T-cell (primary cell): ENCODE results near the gene TPRA1. TPM values are rescaled to one million over a fixed set of nuclear protein-coding genes. Genes with fewer than 3 reads are reported as not detected.

Source experiments
- ATAC-seq, 4 experiments: fragments of 200-7000 bp in 3 of 4; fragments of 150-1000 bp in 1 of 4; cut with Tn5 transposase; replicated peaks in 1 of 4; 1 replicate in 3 of 4; 2 replicates in 1 of 4; pipeline ENCODE4 v1.10.0; 2021; ENCODE audit warnings: moderate library complexity in 3 of 4, mild to moderate bottlenecking in 2 of 4, moderate number of reproducible peaks in 1 of 4
- CTCF ChIA-PET, 2 donors: fragments of 300-600 bp; sonication (Branson Sonifier 250); formaldehyde crosslinking; loops; one replicate each; lab custom pipeline; 2022; ENCODE audit warnings: antibody characterized with exemption in 2 of 2; lab: Charles Lee
- POLR2A ChIA-PET, 2 donors: fragments of 300-600 bp; sonication (Branson Sonifier 250); formaldehyde crosslinking; loops; one replicate each; lab custom pipeline; 2022; ENCODE audit warnings: antibody characterized with exemption in 2 of 2; lab: Charles Lee
- DNase-seq, 35 experiments: peaks; one replicate each; pipeline versions ENCODE4 v3.0.0 to v3.0.0-alpha.2; 2013 to 2023
- H3K27ac ChIP-seq: one replicate; pipeline ENCODE4 v1.5.1; 2013; ENCODE audit warnings: low read length
- H3K27me3 ChIP-seq, 2 experiments: replicated peaks in 1 of 2; 1 replicate in 1 of 2; 2 replicates in 1 of 2; pipeline versions ENCODE4 v1.6.1 to v1.7.0; 2013; ENCODE audit warnings: low read length in 1 of 2, mixed read lengths in 1 of 2; ENCODE audit not compliant: control insufficient read depth in 2 of 2, insufficient read depth in 2 of 2; ENCODE audit errors: extremely low read depth in 1 of 2
- H3K36me3 ChIP-seq, 2 donors: 1 replicate in 1 of 2; 2 replicates in 1 of 2; pipeline versions ENCODE4 v1.6.1 to v1.7.0; 2013; ENCODE audit warnings: low read length in 1 of 2; ENCODE audit not compliant: control insufficient read depth in 2 of 2, insufficient read depth in 1 of 2; ENCODE audit errors: extremely low read depth in 1 of 2
- H3K4me1 ChIP-seq, 2 experiments: 1 replicate in 1 of 2; 2 replicates in 1 of 2; pipeline versions ENCODE4 v1.6.1 to v1.7.0; 2013; ENCODE audit warnings: low read length in 2 of 2, mixed read lengths in 1 of 2; ENCODE audit not compliant: insufficient read depth in 2 of 2, control insufficient read depth in 1 of 2; ENCODE audit errors: extremely low read depth in 1 of 2
- H3K4me3 ChIP-seq, 2 donors: 1 replicate in 1 of 2; 2 replicates in 1 of 2; pipeline versions ENCODE4 v1.5.1 to v1.7.0; 2013; ENCODE audit warnings: mild to moderate bottlenecking in 2 of 2, low read length in 1 of 2, moderate library complexity in 1 of 2; ENCODE audit not compliant: control insufficient read depth in 1 of 2; ENCODE audit errors: extremely low read depth in 1 of 2
- H3K9me3 ChIP-seq: 2 replicates; pipeline ENCODE4 v1.7.0; 2013
- H3K27ac Mint-ChIP-seq, 2 donors: one replicate each; pipeline ENCODE4 v1.8.0; 2020 to 2021; ENCODE audit warnings: mild to moderate bottlenecking in 2 of 2, mixed read lengths in 2 of 2
- H3K27me3 Mint-ChIP-seq, 2 donors: one replicate each; pipeline ENCODE4 v1.8.0; 2021 to 2022; ENCODE audit warnings: mixed read lengths in 2 of 2
- H3K36me3 Mint-ChIP-seq: one replicate; pipeline ENCODE4 v1.8.0; 2021; ENCODE audit warnings: mixed read lengths
- H3K4me1 Mint-ChIP-seq, 3 donors: one replicate each; pipeline ENCODE4 v1.8.0; 2020 to 2022; ENCODE audit warnings: mixed read lengths in 3 of 3, mild to moderate bottlenecking in 1 of 3
- H3K4me3 Mint-ChIP-seq, 3 donors: one replicate each; pipeline ENCODE4 v1.8.0; 2020 to 2022; ENCODE audit warnings: mild to moderate bottlenecking in 3 of 3, mixed read lengths in 3 of 3, moderate library complexity in 3 of 3
- H3K9me3 Mint-ChIP-seq, 3 donors: one replicate each; pipeline ENCODE4 v1.8.0; 2020 to 2022; ENCODE audit warnings: mixed read lengths in 3 of 3
- WGBS: methylation state at CpG from one replicate; pipeline ENCODE4 v1.1.5; 2013; ENCODE audit warnings: missing lambda C conversion rate; ENCODE audit not compliant: insufficient coverage; 5-methylcytosine and 5-hydroxymethylcytosine counted together
- total RNA-seq, 35 experiments: library from RNA in 6 of 35; stranded (reverse) in 6 of 35; fragments of 120-200 nt in 1 of 35; gene quantifications; one replicate each; pipeline versions ENCODE4 v1.2.1 to v1.2.4 and lab custom pipeline; 2013 to 2026

Gene TPRA1
- total RNA-seq, 5 donors from 2014 or later (not counting 1 experiment from before 2014, with no cell fraction given): 17.1 to 38.4 (median 34.6) TPM

- Mint-ChIP-seq H3K27ac (no peak overlapping the region), H3K36me3 (no peaks in the 10 kb centered on the region), H3K4me3 (no peak overlapping the region), H3K4me1 (peaks cover 2 to 7% (median 2%) of the 10 kb centered on the region in 3 donors), H3K9me3 (no peaks in the 10 kb centered on the region), H3K27me3 (peaks cover 4 to 16% of the 10 kb centered on the region in 2 donors)
- no peaks in the 10 kb centered on the region for H3K9me3 ChIP-seq
- CTCF ChIA-PET: no interaction called here
- 80% methylated on average over 2 of the region's 5 CpGs for WGBS
- no peak overlapping the region for H3K27ac ChIP-seq
- H3K4me3 ChIP-seq: no peak overlapping the region
- H3K27me3 ChIP-seq: peaks cover 0 to 36% of the 10 kb centered on the region in 2 experiments
- no peak for ATAC-seq
- POLR2A ChIA-PET: no interaction called here
- no peak for DNase-seq
- H3K4me1 ChIP-seq: peaks cover 0 to 2% of the 10 kb centered on the region in 2 experiments
- H3K36me3 ChIP-seq: no peaks in the 10 kb centered on the region
These were observed 52.0 kb downstream of the TPRA1 start for GRCh38 chr3:127538569-127538968.

GRCh38 chr3:127536830-127537812 is 53.4 kb downstream of the TPRA1 start:
- no peaks in the 10 kb centered on the region for H3K36me3 Mint-ChIP-seq
- H3K27me3 ChIP-seq: peaks cover 0 to 34% of the 10 kb centered on the region in 2 experiments
- DNase-seq: no peak
- no peak overlapping the region for H3K27ac Mint-ChIP-seq
- POLR2A ChIA-PET: no interaction called here
- H3K4me3 Mint-ChIP-seq: peak overlapping the region in 1 of 3 donors; percentile 28
- H3K4me3 ChIP-seq: no peak overlapping the region
- CTCF ChIA-PET: interaction anchor here in 1 of 2 donors (0.6 kb wide), 1 partner anchor 861 kb away, joined by 5 read pairs; no protein-coding TSS in a partner anchor
- no peak for ATAC-seq
- no peaks in the 10 kb centered on the region for H3K9me3 ChIP-seq
- H3K9me3 Mint-ChIP-seq: no peaks in the 10 kb centered on the region
- H3K4me1 Mint-ChIP-seq: peaks cover 2 to 7% (median 2%) of the 10 kb centered on the region in 3 donors
- H3K27me3 Mint-ChIP-seq: peaks cover 4 to 16% of the 10 kb centered on the region in 2 donors
- H3K36me3 ChIP-seq: no peaks in the 10 kb centered on the region
- 75% methylated on average over 16 of the region's 22 CpGs for whole genome bisulfite sequencing
- no peak overlapping the region for H3K27ac ChIP-seq
- peaks cover 0 to 2% of the 10 kb centered on the region in 2 experiments for H3K4me1 ChIP-seq

DNA sequence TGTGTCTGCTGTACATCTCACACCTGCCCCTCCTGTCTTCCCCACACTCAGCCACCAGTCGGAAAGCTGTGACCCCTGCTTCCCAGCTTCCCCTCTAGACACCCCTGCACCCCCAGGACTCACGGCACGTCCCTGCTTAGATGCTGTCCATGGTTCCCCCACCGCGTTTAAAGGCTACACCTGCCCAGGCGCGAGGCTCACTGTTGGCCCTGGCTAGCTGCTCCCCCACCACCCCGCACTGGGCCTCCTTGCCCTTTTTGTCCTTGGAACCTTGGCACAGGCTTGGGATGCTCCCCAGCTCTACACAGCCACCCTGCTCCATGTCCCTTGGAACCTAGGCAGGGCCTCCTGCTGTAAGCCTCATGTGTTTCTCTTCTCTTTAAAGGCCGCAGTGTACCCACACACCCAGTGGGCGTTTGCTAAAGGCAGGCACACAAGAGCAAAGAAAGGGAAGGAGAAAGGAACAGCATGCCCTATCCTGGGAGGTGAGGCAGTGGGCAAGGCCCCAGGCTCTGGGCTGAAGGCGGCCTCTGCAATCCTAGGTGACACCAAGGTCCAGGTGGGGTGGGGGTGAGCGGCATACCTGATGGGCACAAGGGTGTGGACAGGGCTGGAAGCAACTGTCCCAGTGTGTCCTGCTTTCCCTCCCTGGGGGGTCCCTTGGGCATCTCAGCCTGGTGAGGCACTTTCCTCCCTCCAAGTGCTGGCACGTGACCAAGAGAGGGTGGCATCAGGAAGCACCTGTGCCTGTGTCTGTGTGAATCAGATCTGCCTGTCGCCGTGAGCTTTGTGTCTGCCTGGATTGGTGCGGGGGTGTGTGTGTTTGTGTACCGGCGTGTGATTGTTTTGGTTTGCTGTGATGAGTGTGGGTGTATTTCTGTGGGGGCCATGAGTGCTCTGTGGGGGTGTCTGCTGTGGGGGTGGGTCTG is 54.4 kb downstream of the TPRA1 start:
- Mint-ChIP-seq H3K4me3 (peak overlapping the region in 1 of 3 donors; percentile 28), H3K36me3 (no peaks in the 10 kb centered on the region), H3K4me1 (peaks cover 2 to 7% (median 2%) of the 10 kb centered on the region in 3 donors), H3K27me3 (peaks cover 4 to 16% of the 10 kb centered on the region in 2 donors), H3K9me3 (no peaks in the 10 kb centered on the region), H3K27ac (no peak overlapping the region)
- Histone ChIP-seq H3K27me3 (peaks cover 0 to 34% of the 10 kb centered on the region in 2 experiments), H3K36me3 (no peaks in the 10 kb centered on the region), H3K4me1 (peaks cover 0 to 2% of the 10 kb centered on the region in 2 experiments), H3K27ac (no peak overlapping the region), H3K9me3 (no peaks in the 10 kb centered on the region), H3K4me3 (no peak overlapping the region)
- CTCF ChIA-PET: no interaction called here
- ATAC-seq (no peak), DNase-seq (no peak)
- POLR2A ChIA-PET: no interaction called here
- 50% methylated on average over 14 of the region's 18 CpGs for WGBS

- no peak overlapping the region for H3K4me3 Mint-ChIP-seq
- WGBS: 69% methylated on average over 4 of the region's 12 CpGs
- peaks cover 2 to 7% (median 2%) of the 10 kb centered on the region in 3 donors for H3K4me1 Mint-ChIP-seq
- Histone ChIP-seq H3K27me3 (peaks cover 0 to 30% of the 10 kb centered on the region in 2 experiments), H3K4me1 (peaks cover 0 to 2% of the 10 kb centered on the region in 2 experiments), H3K27ac (no peak overlapping the region), H3K4me3 (no peak overlapping the region), H3K9me3 (no peaks in the 10 kb centered on the region), H3K36me3 (no peaks in the 10 kb centered on the region)
- no peaks in the 10 kb centered on the region for H3K9me3 Mint-ChIP-seq
- H3K36me3 Mint-ChIP-seq: no peaks in the 10 kb centered on the region
- ChIA-PET POLR2A (no interaction called here), CTCF (no interaction called here)
- DNase-seq: no peak
- H3K27me3 Mint-ChIP-seq: peaks cover 4 to 15% of the 10 kb centered on the region in 2 donors
- ATAC-seq: no peak
- H3K27ac Mint-ChIP-seq: no peak overlapping the region
These were observed 55.3 kb downstream of the TPRA1 start for GRCh38 chr3:127535106-127535785.

GRCh38 chr3:127534564-127534963 is 56.0 kb downstream of the TPRA1 start:
- H3K4me1 Mint-ChIP-seq: peaks cover 2 to 7% (median 2%) of the 10 kb centered on the region in 3 donors
- no peak overlapping the region for H3K4me3 Mint-ChIP-seq
- Histone ChIP-seq H3K27ac (no peak overlapping the region), H3K4me1 (peaks cover 0 to 2% of the 10 kb centered on the region in 2 experiments), H3K9me3 (no peaks in the 10 kb centered on the region), H3K4me3 (no peak overlapping the region), H3K27me3 (peaks cover 0 to 27% of the 10 kb centered on the region in 2 experiments), H3K36me3 (no peaks in the 10 kb centered on the region)
- WGBS: 85% methylated on average over 11 of the region's 11 CpGs
- H3K27ac Mint-ChIP-seq: no peak overlapping the region
- CTCF ChIA-PET: no interaction called here
- DNase-seq: no peak
- H3K9me3 Mint-ChIP-seq: no peaks in the 10 kb centered on the region
- peaks cover 4 to 17% of the 10 kb centered on the region in 2 donors for H3K27me3 Mint-ChIP-seq
- H3K36me3 Mint-ChIP-seq: no peaks in the 10 kb centered on the region
- no peak for ATAC-seq
- POLR2A ChIA-PET: no interaction called here
